ENCODE measurements around the gene PPAN. TPM values are rescaled to one million over a fixed set of nuclear protein-coding genes. Genes with fewer than 3 reads are reported as not detected.

The PPAN gene, protein sequence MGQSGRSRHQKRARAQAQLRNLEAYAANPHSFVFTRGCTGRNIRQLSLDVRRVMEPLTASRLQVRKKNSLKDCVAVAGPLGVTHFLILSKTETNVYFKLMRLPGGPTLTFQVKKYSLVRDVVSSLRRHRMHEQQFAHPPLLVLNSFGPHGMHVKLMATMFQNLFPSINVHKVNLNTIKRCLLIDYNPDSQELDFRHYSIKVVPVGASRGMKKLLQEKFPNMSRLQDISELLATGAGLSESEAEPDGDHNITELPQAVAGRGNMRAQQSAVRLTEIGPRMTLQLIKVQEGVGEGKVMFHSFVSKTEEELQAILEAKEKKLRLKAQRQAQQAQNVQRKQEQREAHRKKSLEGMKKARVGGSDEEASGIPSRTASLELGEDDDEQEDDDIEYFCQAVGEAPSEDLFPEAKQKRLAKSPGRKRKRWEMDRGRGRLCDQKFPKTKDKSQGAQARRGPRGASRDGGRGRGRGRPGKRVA
- total RNA-seq (100 to 1,000 TPM; 109 to 122 TPM), polyA plus RNA-seq (10 to 100 TPM; 15.7 to 42.7 (median 25.8) TPM), total RNA-seq (12.0 to 47.1 (median 15.5) reads per million in 6 experiments)

DNA sequence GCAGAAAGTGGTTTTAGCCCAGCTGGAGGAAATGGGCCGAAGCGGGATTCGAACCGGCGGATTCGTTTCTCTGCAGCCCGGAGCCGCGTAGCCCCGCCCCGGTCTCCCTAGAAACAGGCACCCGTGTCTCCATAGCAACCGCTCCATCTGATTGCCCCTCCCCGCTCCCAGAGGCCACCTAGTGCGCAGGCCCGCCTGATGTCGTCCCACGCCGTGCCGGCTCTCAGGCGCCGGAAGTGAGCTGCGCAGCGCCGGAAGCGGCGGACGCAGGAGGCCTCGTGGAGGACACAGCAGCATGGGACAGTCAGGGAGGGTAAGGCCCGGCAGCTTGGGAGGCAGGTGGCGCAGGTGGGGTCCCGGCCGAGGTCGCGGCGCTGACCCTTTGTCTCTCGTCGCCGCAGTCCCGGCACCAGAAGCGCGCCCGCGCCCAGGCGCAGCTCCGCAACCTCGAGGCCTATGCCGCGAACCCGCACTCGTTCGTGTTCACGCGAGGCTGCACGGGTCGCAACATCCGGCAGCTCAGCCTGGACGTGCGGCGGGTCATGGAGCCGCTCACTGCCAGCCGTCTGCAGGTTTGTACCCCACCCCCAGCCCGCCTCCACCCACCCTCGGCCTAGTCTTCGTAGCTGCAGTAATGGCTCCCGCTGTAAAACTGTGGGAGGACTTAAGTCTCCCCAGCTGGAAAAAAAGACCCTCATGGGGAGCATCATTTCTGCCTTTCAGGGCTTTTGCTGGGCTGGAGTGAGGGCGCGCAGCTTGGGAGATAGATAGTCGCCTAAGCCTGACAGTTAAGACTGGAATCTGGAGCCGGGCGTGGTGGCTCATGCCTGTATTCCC lies at the start of gene PPAN:
Gene PPAN, plus strand, starts transcription at position 263 of the 837 bp plus-strand sequence. Its CDS starts 33 bp downstream, at position 296.
- DNase-seq, result peak; percentile 91 to 99 (median 97)

DNA sequence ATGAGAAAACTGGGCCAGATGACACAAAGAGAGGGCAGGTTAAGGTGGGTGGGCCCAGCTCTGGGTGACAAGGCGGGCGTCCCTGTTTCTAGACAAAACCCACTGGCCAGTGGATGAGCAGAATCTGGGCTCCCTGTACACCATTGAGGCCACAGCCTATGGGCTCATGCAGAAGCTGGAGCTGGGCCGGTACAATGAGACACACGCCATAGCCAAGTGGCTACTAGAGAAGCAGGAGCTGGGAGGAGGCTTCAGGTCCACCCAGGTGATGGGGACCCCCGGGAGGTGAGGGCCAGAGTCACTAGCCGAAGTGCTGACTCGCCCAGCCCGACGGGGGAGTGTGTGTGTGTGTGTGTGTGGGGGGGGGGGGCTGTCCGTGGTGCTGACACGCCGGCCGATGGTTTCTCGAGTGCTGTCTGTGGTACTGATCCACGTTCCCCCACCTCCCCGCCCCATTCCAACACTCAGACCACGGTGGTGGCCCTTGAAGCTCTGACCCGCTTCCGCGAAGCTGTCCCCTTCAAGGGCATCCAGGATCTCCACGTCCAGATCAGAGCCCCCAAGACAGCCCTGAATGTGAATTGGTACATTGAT lies 44.3 kb upstream of the PPAN start:
- Mint-ChIP-seq H3K9me3 (no peaks in the 10 kb centered on the region), H3K27me3 (peaks cover 9 to 31% (median 17%) of the 10 kb centered on the region in 5 donors), H3K4me1 (no peaks in the 10 kb centered on the region), H3K4me3 (no peak overlapping the region), H3K36me3 (no peaks in the 10 kb centered on the region), H3K27ac (no peak overlapping the region)
- POLR2A ChIA-PET, result no interaction called here
- DNase-seq, result no peak
- no peak for ATAC-seq

More for the DNA sequence above, at the start of gene PPAN:
- Mint-ChIP-seq H3K27me3 (no peaks in the 10 kb centered on the region), H3K27ac (peak within 1 kb of the TSS; percentile 95 to 100 (median 98)), H3K4me3 (peak within 1 kb of the TSS; percentile 75 to 93 (median 86)), H3K4me1 (peaks cover 23 to 69% (median 61%) of the 10 kb centered on the region in 4 donors), H3K36me3 (peaks cover 0 to 44% (median 3%) of the 10 kb centered on the region in 3 donors), H3K9me3 (no peaks in the 10 kb centered on the region)
- POLR2A ChIA-PET, result interaction anchor here (0.5 to 8.4 kb wide), 9 partner anchors 10 to 1499 kb away, joined by 3 to 101 read pairs (median 4); partner anchors contain the start of genes EIF3G and ICAM1
- peak; percentile 64 to 66 for ATAC-seq

DNA sequence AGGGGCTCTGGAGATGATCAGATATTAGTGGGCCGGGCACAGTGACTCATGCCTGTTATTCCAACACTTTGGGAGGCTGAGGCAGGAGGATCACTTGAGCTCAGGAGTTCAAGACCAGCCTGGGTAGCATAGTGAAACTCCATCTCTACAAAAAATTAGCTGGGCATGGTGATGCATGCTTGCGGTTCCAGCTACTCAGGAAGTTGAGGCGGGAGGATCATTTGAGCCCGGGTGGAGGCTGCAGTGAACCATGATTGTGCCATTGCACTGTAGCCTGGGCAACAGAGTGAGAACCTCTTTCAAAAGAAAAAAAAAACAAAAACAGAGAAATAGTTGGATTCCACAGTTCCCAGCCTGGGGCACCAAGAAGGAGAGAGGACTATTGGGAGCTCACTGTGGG lies 38.0 kb upstream of the PPAN start:
- Mint-ChIP-seq H3K4me3 (no peak overlapping the region), H3K36me3 (no peaks in the 10 kb centered on the region), H3K27ac (peak overlapping the region in 1 of 10 donors; percentile 19), H3K4me1 (peaks cover 0 to 4% (median 1%) of the 10 kb centered on the region in 4 donors), H3K9me3 (peaks cover 0 to 3% (median 0%) of the 10 kb centered on the region in 9 donors), H3K27me3 (peaks cover 3 to 11% (median 8%) of the 10 kb centered on the region in 5 donors)
- ATAC-seq (no peak), DNase-seq (no peak)
- POLR2A ChIA-PET, result interaction anchor here (0.5 kb wide), 1 partner anchor 29 kb away, joined by 3 read pairs; no protein-coding TSS in a partner anchor

DNA sequence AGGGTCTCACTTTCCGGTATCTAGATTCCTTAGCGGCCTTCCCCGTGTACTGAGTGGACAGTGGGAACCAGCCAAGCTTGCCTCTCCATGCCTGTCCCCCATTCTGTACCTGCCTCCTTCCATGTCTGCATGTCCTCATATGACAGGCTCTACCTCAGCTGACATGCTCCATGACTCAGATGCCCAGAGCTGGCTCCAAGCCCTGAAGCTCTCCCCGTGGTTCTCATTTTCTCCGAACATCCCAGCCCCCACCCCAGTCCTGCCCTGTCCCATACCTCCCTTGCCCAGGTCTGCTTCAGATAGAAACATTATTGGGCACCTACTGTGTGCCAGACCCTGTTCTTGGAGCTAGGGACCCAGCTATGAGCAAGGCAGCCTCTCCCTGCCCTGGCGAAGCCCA lies 37.1 kb upstream of the PPAN start:
- POLR2A ChIA-PET, result no interaction called here
- Mint-ChIP-seq H3K4me3 (no peak overlapping the region), H3K4me1 (peaks cover 0 to 4% (median 1%) of the 10 kb centered on the region in 4 donors), H3K9me3 (peaks cover 0 to 4% (median 0%) of the 10 kb centered on the region in 9 donors), H3K27ac (peak overlapping the region in 1 of 10 donors; percentile 69), H3K27me3 (peaks cover 0 to 9% (median 5%) of the 10 kb centered on the region in 5 donors), H3K36me3 (no peaks in the 10 kb centered on the region)
- ATAC-seq, result no peak
- DNase-seq, result no peak

DNA sequence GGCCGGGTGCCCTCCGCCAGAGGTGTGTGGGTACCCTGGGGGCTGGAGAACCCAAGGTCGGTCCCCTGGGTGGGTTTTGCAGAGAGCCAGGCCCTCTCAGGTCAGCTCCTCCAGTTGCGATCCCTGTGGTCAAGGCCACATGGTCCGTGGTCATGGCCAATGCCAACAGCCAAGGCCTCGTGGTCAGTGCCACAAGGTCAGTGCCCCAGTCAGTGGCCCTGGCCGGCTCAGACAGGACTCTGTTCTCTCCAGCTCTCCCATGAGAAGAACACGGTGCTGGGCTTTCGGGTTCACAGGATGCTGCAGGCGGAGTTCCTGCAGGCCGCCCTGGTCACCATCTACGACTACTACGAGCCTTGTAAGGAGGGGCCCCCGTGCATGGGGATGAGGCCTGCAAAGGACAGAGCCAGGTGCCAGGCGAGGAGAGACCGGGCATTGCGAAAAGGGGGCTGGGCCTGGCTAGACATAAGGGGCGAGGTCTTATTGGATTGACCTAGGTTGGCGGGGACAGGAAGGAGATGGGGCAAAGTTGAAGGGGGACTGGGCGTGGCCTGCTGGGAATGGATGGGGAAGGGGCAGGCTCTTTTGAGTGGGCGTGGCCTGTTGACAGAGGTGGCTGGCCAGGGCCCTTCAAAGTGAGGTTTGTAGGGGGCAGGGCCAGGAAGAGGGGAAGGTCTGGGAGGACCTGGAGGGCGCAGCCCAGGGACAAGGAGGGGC lies 35.3 kb upstream of the PPAN start:
- Mint-ChIP-seq H3K9me3 (peaks cover 0 to 4% (median 0%) of the 10 kb centered on the region in 9 donors), H3K4me3 (no peak overlapping the region), H3K27ac (no peak overlapping the region), H3K27me3 (peaks cover 0 to 7% (median 3%) of the 10 kb centered on the region in 5 donors), H3K36me3 (no peaks in the 10 kb centered on the region), H3K4me1 (peaks cover 0 to 4% (median 1%) of the 10 kb centered on the region in 4 donors)
- no peak for DNase-seq
- ATAC-seq, result no peak
- POLR2A ChIA-PET, result no interaction called here

DNA sequence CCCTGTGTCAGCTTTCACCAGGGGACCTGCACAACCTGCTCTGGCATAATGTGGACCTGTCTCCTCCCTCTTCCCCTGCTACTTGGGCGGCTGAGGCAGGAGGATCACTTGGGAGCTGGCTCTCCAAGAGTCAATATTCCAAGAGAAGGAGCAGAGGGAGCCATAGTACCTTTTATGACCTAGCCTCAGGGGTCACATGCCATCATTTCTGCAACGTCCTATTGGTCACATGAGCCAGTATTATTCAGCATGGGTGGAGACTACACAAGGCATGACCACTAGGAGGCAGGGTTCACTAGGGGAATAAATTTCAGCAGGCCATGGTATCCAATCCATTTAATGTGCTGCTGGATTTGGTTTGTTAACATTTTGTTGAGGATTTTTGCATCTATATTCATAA lies 32.0 kb upstream of the PPAN start:
- H3K27me3 Mint-ChIP-seq, result peaks cover 0 to 2% (median 0%) of the 10 kb centered on the region in 5 donors
- no peak overlapping the region for H3K27ac Mint-ChIP-seq
- DNase-seq (peak in 9 of 10 donors; percentile 27 to 73 (median 50)), ATAC-seq (peak; percentile 80 to 83)
- POLR2A ChIA-PET, result interaction anchor here (0.8 kb wide), 1 partner anchor 16 kb away, joined by 3 read pairs; no protein-coding TSS in a partner anchor
- peaks cover 0 to 7% (median 0%) of the 10 kb centered on the region in 9 donors for H3K9me3 Mint-ChIP-seq
- H3K36me3 Mint-ChIP-seq, result no peaks in the 10 kb centered on the region
- H3K4me1 Mint-ChIP-seq, result peaks cover 0 to 2% (median 0%) of the 10 kb centered on the region in 4 donors
- H3K4me3 Mint-ChIP-seq, result no peak overlapping the region

DNA sequence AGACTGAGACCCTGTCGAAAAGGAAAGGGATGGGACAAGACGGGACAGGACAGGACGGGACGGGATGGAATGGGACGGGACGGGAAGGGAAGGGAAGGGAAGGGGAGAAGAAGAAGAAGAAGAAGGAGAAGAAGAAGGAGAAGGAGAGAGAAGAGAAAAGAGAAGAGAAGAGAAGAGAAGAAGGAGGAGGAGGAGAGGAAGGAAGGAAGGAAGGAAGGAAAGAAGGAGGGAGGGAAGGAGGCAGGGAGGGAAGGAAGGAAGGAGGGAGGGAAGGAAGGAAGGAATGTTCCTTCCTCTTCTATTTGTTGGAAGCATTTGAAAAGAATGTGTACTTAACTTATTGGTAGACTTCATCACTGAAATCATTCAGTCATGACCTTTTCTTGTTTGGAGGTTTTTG lies 29.6 kb upstream of the PPAN start:
- DNase-seq (no peak), ATAC-seq (no peak)
- Mint-ChIP-seq H3K27me3 (peaks cover 0 to 2% (median 0%) of the 10 kb centered on the region in 5 donors), H3K9me3 (peaks cover 0 to 7% (median 0%) of the 10 kb centered on the region in 9 donors), H3K4me3 (no peak overlapping the region), H3K36me3 (no peaks in the 10 kb centered on the region), H3K27ac (no peak overlapping the region), H3K4me1 (peaks cover 0 to 2% (median 0%) of the 10 kb centered on the region in 4 donors)
- POLR2A ChIA-PET, result no interaction called here

DNA sequence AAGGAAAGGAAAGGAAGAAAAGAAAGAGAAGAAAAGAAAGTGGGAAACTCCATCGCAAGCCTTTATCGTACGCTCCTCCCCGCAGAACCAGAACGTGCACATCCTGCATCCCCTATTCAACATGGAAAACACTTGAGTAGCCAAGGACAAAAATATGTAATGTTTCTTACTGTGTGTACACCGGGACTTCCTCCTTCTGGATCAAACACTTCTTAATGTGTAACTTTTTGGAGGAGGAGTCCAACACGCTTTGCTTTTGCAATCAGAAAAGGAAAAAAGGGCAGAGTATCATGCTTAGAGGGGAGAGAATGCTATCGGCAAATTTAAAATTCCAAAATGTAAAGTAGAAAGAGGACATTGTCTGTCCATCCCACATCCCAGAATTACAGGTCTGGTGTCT lies 27.8 kb upstream of the PPAN start:
- ATAC-seq (no peak), DNase-seq (no peak)
- Mint-ChIP-seq H3K4me1 (no peaks in the 10 kb centered on the region), H3K4me3 (no peak overlapping the region), H3K36me3 (no peaks in the 10 kb centered on the region), H3K9me3 (peaks cover 0 to 7% (median 0%) of the 10 kb centered on the region in 9 donors), H3K27me3 (peaks cover 0 to 1% (median 0%) of the 10 kb centered on the region in 5 donors), H3K27ac (no peak overlapping the region)
- POLR2A ChIA-PET, result interaction anchor here (0.5 to 0.7 kb wide), 2 partner anchors 412 to 489 kb away, joined by 5 read pairs; no protein-coding TSS in a partner anchor

DNA sequence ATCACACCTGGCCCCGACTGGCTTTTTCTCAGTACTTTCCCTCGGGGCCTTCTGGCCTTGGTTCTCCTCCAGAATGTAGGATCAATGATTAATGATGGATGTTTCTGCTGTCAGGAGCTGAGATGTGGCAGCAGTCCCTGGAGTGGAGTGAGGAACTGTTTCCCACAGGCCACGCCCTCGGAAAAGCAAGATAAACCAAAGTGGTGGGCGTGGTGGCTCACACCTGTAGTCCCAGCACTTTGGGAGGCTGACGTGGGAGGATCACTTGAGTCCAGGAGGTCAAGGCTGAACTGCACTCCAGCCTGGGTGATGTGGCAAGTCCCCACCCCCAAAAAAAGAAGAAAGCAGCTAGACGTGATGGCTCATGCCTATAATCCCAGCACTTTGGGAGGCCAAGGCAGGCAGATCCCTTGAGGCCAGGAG lies 27.1 kb upstream of the PPAN start:
- H3K9me3 Mint-ChIP-seq, result peaks cover 0 to 5% (median 0%) of the 10 kb centered on the region in 9 donors
- no peaks in the 10 kb centered on the region for H3K36me3 Mint-ChIP-seq
- no peak overlapping the region for H3K27ac Mint-ChIP-seq
- no peak overlapping the region for H3K4me3 Mint-ChIP-seq
- POLR2A ChIA-PET, result interaction anchor here (0.7 kb wide), 1 partner anchor 489 kb away, joined by 5 read pairs; no protein-coding TSS in a partner anchor
- ATAC-seq, result no peak
- H3K27me3 Mint-ChIP-seq, result peaks cover 0 to 1% (median 0%) of the 10 kb centered on the region in 5 donors
- H3K4me1 Mint-ChIP-seq, result no peaks in the 10 kb centered on the region
- DNase-seq, result no peak

DNA sequence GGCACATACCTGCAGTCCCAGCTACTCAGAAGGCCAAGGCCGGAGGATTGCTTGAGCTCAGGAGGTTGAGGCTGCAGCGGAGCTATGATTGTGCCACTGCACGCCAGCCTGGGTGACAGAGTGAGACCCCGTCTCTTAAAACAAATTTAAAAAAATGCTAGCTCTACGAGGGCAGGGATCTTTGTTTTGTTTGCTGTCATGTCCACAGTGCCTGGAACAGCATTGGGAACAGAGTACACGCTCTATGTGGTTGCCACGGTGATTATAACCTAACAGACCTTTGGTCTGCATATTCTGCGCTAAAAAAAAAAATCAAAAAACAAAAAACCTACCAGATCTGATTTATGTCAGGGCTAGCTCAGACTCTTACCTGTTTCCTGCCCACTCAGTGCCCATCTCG lies 22.3 kb upstream of the PPAN start:
- Mint-ChIP-seq H3K27me3 (no peaks in the 10 kb centered on the region), H3K36me3 (peaks cover 0 to 8% (median 0%) of the 10 kb centered on the region in 3 donors), H3K9me3 (no peaks in the 10 kb centered on the region), H3K4me3 (peak overlapping the region in 4 of 10 donors; percentile 3 to 39 (median 20)), H3K4me1 (peaks cover 6 to 13% (median 9%) of the 10 kb centered on the region in 4 donors), H3K27ac (peak overlapping the region in 8 of 10 donors; percentile 1 to 77 (median 54))
- POLR2A ChIA-PET, result interaction anchor here (0.6 to 1.9 kb wide), 4 partner anchors 11 to 59 kb away, joined by 3 to 7 read pairs (median 4); partner anchors contain the start of gene PPAN
- DNase-seq (no peak), ATAC-seq (no peak)

DNA sequence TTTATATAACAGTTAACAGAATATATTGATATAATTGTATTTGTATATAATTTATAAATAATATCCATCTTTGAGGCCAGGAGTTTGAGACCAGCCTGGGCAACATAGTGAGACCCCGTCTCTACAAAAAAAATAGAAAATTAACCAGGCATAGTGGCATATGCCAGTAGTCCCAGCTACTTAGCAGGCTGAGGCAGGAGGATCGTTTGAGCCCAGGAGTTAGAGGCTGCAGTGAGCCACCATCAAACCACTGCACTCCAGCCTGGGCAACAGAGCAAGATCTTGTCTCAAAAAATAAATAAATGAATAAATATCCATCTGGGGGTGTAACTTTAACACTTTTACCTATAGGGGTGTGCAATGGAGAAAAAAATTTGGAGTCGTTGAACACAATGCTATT lies 21.4 kb upstream of the PPAN start:
- peaks cover 6 to 13% (median 9%) of the 10 kb centered on the region in 4 donors for H3K4me1 Mint-ChIP-seq
- ATAC-seq (no peak), DNase-seq (no peak)
- POLR2A ChIA-PET, result interaction anchor here (1.0 to 1.9 kb wide), 4 partner anchors 10 to 21 kb away, joined by 3 to 7 read pairs (median 4); partner anchors contain the start of gene PPAN
- H3K9me3 Mint-ChIP-seq, result no peaks in the 10 kb centered on the region
- H3K4me3 Mint-ChIP-seq, result peak overlapping the region; percentile 27 to 89 (median 86)
- H3K27me3 Mint-ChIP-seq, result no peaks in the 10 kb centered on the region
- peaks cover 0 to 13% (median 0%) of the 10 kb centered on the region in 3 donors for H3K36me3 Mint-ChIP-seq
- peak overlapping the region in 9 of 10 donors; percentile 80 to 95 (median 92) for H3K27ac Mint-ChIP-seq

Data from naive thymus-derived CD8-positive, alpha-beta T cell (primary cell).